Trophoblast cell (in vitro differentiated cells and primary cell): ENCODE results near the gene COX7B2.

Experiments
- DNase-seq, 2 donors: peaks; one replicate each; pipeline ENCODE4 v3.0.0-alpha.2; 2016
- H2AFZ ChIP-seq: 2 replicates; pipeline ENCODE4 v1.6.1; 2013; ENCODE audit warnings: low read length, moderate library complexity, mild to moderate bottlenecking; ENCODE audit not compliant: insufficient read depth, poor library complexity
- H2AK5ac ChIP-seq: 2 replicates; pipeline ENCODE4 v1.6.1; 2013; ENCODE audit warnings: mild to moderate bottlenecking, low read length
- H2BK120ac ChIP-seq: 2 replicates; pipeline ENCODE4 v1.6.1; 2013; ENCODE audit warnings: low read length, mild to moderate bottlenecking, moderate library complexity; ENCODE audit not compliant: insufficient read depth, poor library complexity
- H2BK12ac ChIP-seq: 2 replicates; pipeline ENCODE4 v1.6.1; 2013; ENCODE audit warnings: mild to moderate bottlenecking, low read length, moderate library complexity
- H2BK5ac ChIP-seq: 2 replicates; pipeline ENCODE4 v1.6.1; 2013; ENCODE audit warnings: low read length, low read depth, moderate library complexity, mild to moderate bottlenecking; ENCODE audit not compliant: poor library complexity
- H3K14ac ChIP-seq: 2 replicates; pipeline ENCODE4 v1.6.1; 2013; ENCODE audit warnings: mild to moderate bottlenecking, low read length
- H3K18ac ChIP-seq: 2 replicates; pipeline ENCODE4 v1.6.1; 2013; ENCODE audit warnings: mild to moderate bottlenecking, low read length
- H3K23ac ChIP-seq: 2 replicates; pipeline ENCODE4 v1.6.1; 2013; ENCODE audit warnings: low read length
- H3K27ac ChIP-seq: 2 replicates; pipeline ENCODE4 v1.5.1; 2013; ENCODE audit warnings: low read depth, mild to moderate bottlenecking, inconsistent platforms, low read length, moderate library complexity
- H3K27me3 ChIP-seq: 2 replicates; pipeline ENCODE4 v1.6.1; 2013; ENCODE audit warnings: inconsistent platforms, mild to moderate bottlenecking, low read length, moderate library complexity; ENCODE audit not compliant: insufficient read depth
- H3K36me3 ChIP-seq, 2 experiments: 1 replicate in 1 of 2; 2 replicates in 1 of 2; pipeline ENCODE4 v1.6.1; 2013; ENCODE audit warnings: low read length in 2 of 2, mild to moderate bottlenecking in 2 of 2, moderate library complexity in 1 of 2; ENCODE audit not compliant: insufficient read depth in 2 of 2, control insufficient read depth in 1 of 2
- H3K4ac ChIP-seq: 2 replicates; pipeline ENCODE4 v1.6.1; 2013; ENCODE audit warnings: low read depth, mild to moderate bottlenecking, low read length, moderate library complexity
- H3K4me1 ChIP-seq, 2 experiments: 1 replicate in 1 of 2; 2 replicates in 1 of 2; pipeline ENCODE4 v1.6.1; 2013; ENCODE audit warnings: low read length in 2 of 2, mild to moderate bottlenecking in 2 of 2, moderate library complexity in 1 of 2; ENCODE audit not compliant: insufficient read depth in 2 of 2, control insufficient read depth in 1 of 2
- H3K4me2 ChIP-seq: 2 replicates; pipeline ENCODE4 v1.6.1; 2013; ENCODE audit warnings: inconsistent platforms, mild to moderate bottlenecking, low read length, moderate library complexity
- H3K4me3 ChIP-seq: 2 replicates; pipeline ENCODE4 v1.5.1; 2013; ENCODE audit warnings: mild to moderate bottlenecking, low read depth, low read length, inconsistent platforms
- H3K79me1 ChIP-seq: one replicate; pipeline ENCODE4 v1.6.1; 2013; ENCODE audit warnings: low read length
- H3K79me2 ChIP-seq: 2 replicates; pipeline ENCODE4 v1.6.1; 2013; ENCODE audit warnings: low read length, mild to moderate bottlenecking; ENCODE audit not compliant: control insufficient read depth, insufficient read depth, poor library complexity
- H3K9ac ChIP-seq: 2 replicates; pipeline ENCODE4 v1.6.1; 2013; ENCODE audit warnings: mild to moderate bottlenecking, low read length
- H3K9me3 ChIP-seq: 2 replicates; pipeline ENCODE4 v1.6.1; 2013; ENCODE audit warnings: low read depth, mild to moderate bottlenecking, control low read depth, inconsistent platforms, low read length; ENCODE audit not compliant: insufficient read depth
- H4K12ac ChIP-seq: 2 replicates; pipeline ENCODE4 v1.6.1; 2013; ENCODE audit warnings: low read depth, mild to moderate bottlenecking, low read length, moderate library complexity
- H4K8ac ChIP-seq: 2 replicates; pipeline ENCODE4 v1.6.1; 2013; ENCODE audit warnings: low read depth, mild to moderate bottlenecking, low read length, moderate library complexity
- H4K91ac ChIP-seq: one replicate; pipeline ENCODE4 v1.6.1; 2013; ENCODE audit warnings: low read depth, mild to moderate bottlenecking, low read length, moderate library complexity
- WGBS: extraction: QIAGEN DNeasy Blood & Tissue Kit; methylation state at CpG from one replicate; pipeline ENCODE4 v1.1.7; 2013; ENCODE audit warnings: missing lambda C conversion rate; ENCODE audit not compliant: insufficient read length, insufficient coverage; ENCODE audit errors: extremely low coverage; 5-methylcytosine and 5-hydroxymethylcytosine counted together

COX7B2 gene

GRCh38 chr4:46844325-46844917, 64.6 kb downstream of the COX7B2 start:
- H2BK120ac ChIP-seq = no peak overlapping the region
- H3K79me2 ChIP-seq = no peaks in the 10 kb centered on the region
- H2BK5ac ChIP-seq = no peak overlapping the region
- H3K4ac ChIP-seq = no peak overlapping the region
- H3K9me3 ChIP-seq = no peaks in the 10 kb centered on the region
- no peak overlapping the region for H3K4me2 ChIP-seq
- no peak overlapping the region for H2AFZ ChIP-seq
- H3K79me1 ChIP-seq = no peaks in the 10 kb centered on the region
- H3K18ac ChIP-seq = no peak overlapping the region
- no peak overlapping the region for H4K8ac ChIP-seq
- no peak overlapping the region for H3K4me3 ChIP-seq
- H3K23ac ChIP-seq = no peak overlapping the region
- H3K27ac ChIP-seq = no peak overlapping the region
- no CpG with 5 or more reads among the region's 8 CpGs for WGBS
- no peaks in the 10 kb centered on the region for H3K36me3 ChIP-seq
- peak; percentile 17 to 73 for DNase-seq
- no peak overlapping the region for H4K12ac ChIP-seq
- no peaks in the 10 kb centered on the region for H3K27me3 ChIP-seq
- no peak overlapping the region for H3K14ac ChIP-seq
- no peaks in the 10 kb centered on the region for H3K4me1 ChIP-seq
- H4K91ac ChIP-seq = no peak overlapping the region
- no peak overlapping the region for H2AK5ac ChIP-seq
- H2BK12ac ChIP-seq = no peak overlapping the region
- no peak overlapping the region for H3K9ac ChIP-seq

GRCh38 chr4:46839128-46839527, 69.9 kb downstream of the COX7B2 start:
- Histone ChIP-seq H3K4ac (no peak overlapping the region), H2BK12ac (no peak overlapping the region), H2AFZ (no peak overlapping the region), H4K91ac (no peak overlapping the region), H3K14ac (no peak overlapping the region), H3K4me1 (no peaks in the 10 kb centered on the region), H3K79me1 (no peaks in the 10 kb centered on the region), H3K4me2 (no peak overlapping the region), H3K18ac (no peak overlapping the region), H2BK120ac (no peak overlapping the region), H2BK5ac (no peak overlapping the region), H3K79me2 (no peaks in the 10 kb centered on the region), H3K9me3 (no peaks in the 10 kb centered on the region), H3K9ac (no peak overlapping the region), H4K8ac (no peak overlapping the region), H3K36me3 (no peaks in the 10 kb centered on the region), H3K4me3 (no peak overlapping the region), H3K23ac (no peak overlapping the region), H2AK5ac (no peak overlapping the region), H3K27me3 (no peaks in the 10 kb centered on the region), H3K27ac (no peak overlapping the region), H4K12ac (no peak overlapping the region)
- no peak for DNase-seq
- WGBS = no CpG with 5 or more reads among the region's 1 CpG

GRCh38 chr4:46837639-46838038, 71.4 kb downstream of the COX7B2 start:
- no CpG with 5 or more reads among the region's 2 CpGs for WGBS
- no peaks in the 10 kb centered on the region for H3K4me1 ChIP-seq
- no peak overlapping the region for H3K14ac ChIP-seq
- H4K91ac ChIP-seq = no peak overlapping the region
- no peak overlapping the region for H3K4me3 ChIP-seq
- no peaks in the 10 kb centered on the region for H3K9me3 ChIP-seq
- H2BK5ac ChIP-seq = no peak overlapping the region
- H2AFZ ChIP-seq = no peak overlapping the region
- no peak overlapping the region for H2BK12ac ChIP-seq
- H3K36me3 ChIP-seq = no peaks in the 10 kb centered on the region
- H3K27ac ChIP-seq = no peak overlapping the region
- no peak for DNase-seq
- H3K4ac ChIP-seq = no peak overlapping the region
- no peak overlapping the region for H2BK120ac ChIP-seq
- no peak overlapping the region for H3K9ac ChIP-seq
- no peaks in the 10 kb centered on the region for H3K27me3 ChIP-seq
- no peaks in the 10 kb centered on the region for H3K79me2 ChIP-seq
- H3K18ac ChIP-seq = no peak overlapping the region
- H3K79me1 ChIP-seq = no peaks in the 10 kb centered on the region
- H4K12ac ChIP-seq = no peak overlapping the region
- H3K4me2 ChIP-seq = no peak overlapping the region
- H4K8ac ChIP-seq = no peak overlapping the region
- H3K23ac ChIP-seq = no peak overlapping the region
- H2AK5ac ChIP-seq = no peak overlapping the region

- Histone ChIP-seq H3K9me3 (no peaks in the 10 kb centered on the region), H3K4me3 (no peak overlapping the region), H4K8ac (no peak overlapping the region), H3K27ac (no peak overlapping the region), H3K27me3 (no peaks in the 10 kb centered on the region), H3K79me2 (no peaks in the 10 kb centered on the region), H2AK5ac (no peak overlapping the region), H2BK120ac (no peak overlapping the region), H2AFZ (no peak overlapping the region), H3K79me1 (no peaks in the 10 kb centered on the region), H3K4ac (no peak overlapping the region), H3K9ac (no peak overlapping the region), H3K23ac (no peak overlapping the region), H3K4me1 (no peaks in the 10 kb centered on the region), H3K18ac (no peak overlapping the region), H4K12ac (no peak overlapping the region), H2BK12ac (no peak overlapping the region), H3K36me3 (no peaks in the 10 kb centered on the region), H2BK5ac (no peak overlapping the region), H3K4me2 (no peak overlapping the region), H3K14ac (no peak overlapping the region), H4K91ac (no peak overlapping the region)
- no CpG with 5 or more reads among the region's 4 CpGs for WGBS
- DNase-seq = no peak
These were observed 72.5 kb downstream of the COX7B2 start for GRCh38 chr4:46836584-46836983.
